Anterior cingulate cortex (tissue), 58 donors: ENCODE results near the gene GPR12.
A peak's percentile ranks its signal among the peaks of the same experiment; 100 is the strongest.

Source experiments
- DNase-seq, 58 donors: peaks; one replicate each; lab custom pipeline; 2025; lab: John Stamatoyannopoulos, UW

The GPR12 gene

GRCh38 chr13:26707122-26708006, 53.2 kb downstream of the GPR12 start:
- peak in 36 of 58 donors; percentile 9 to 72 (median 32) for DNase-seq

GRCh38 chr13:26706381-26706780, 54.2 kb downstream of the GPR12 start:
- DNase-seq, result no peak

GRCh38 chr13:26705536-26705935, 55.0 kb downstream of the GPR12 start:
- DNase-seq, result no peak
